Central memory CD8-positive, alpha-beta T cell (primary cell): ENCODE data around the gene PPP1R27.
A peak's percentile ranks its signal among the peaks of the same experiment; 100 is the strongest.

Source experiments
- ATAC-seq: fragments of 150-1000 bp; cut with Tn5 transposase; replicated peaks from 2 replicates; pipeline ENCODE4 v1.10.0; 2022; ENCODE audit warnings: mild to moderate bottlenecking, moderate FRiP score, moderate number of reproducible peaks; ENCODE audit not compliant: poor library complexity, severe bottlenecking; ENCODE audit errors: extremely low read depth
- DNase-seq, 2 donors: peaks; one replicate each; pipeline ENCODE4 v3.0.0; 2021; ENCODE audit warnings: low spot score in 2 of 2
- H3K27ac Mint-ChIP-seq: one replicate; pipeline ENCODE4 v1.8.0; 2022; ENCODE audit warnings: low read depth, mild to moderate bottlenecking, moderate library complexity, mixed read lengths
- H3K27me3 Mint-ChIP-seq: one replicate; pipeline ENCODE4 v1.8.0; 2022; ENCODE audit warnings: mixed read lengths
- H3K36me3 Mint-ChIP-seq: one replicate; pipeline ENCODE4 v1.8.0; 2022; ENCODE audit warnings: mild to moderate bottlenecking, moderate library complexity, mixed read lengths; ENCODE audit not compliant: insufficient read depth
- H3K4me1 Mint-ChIP-seq: one replicate; pipeline ENCODE4 v1.8.0; 2022; ENCODE audit warnings: mixed read lengths
- H3K4me3 Mint-ChIP-seq: one replicate; pipeline ENCODE4 v1.8.0; 2022; ENCODE audit warnings: mild to moderate bottlenecking, moderate library complexity, mixed read lengths
- H3K9me3 Mint-ChIP-seq: one replicate; pipeline ENCODE4 v1.8.0; 2022; ENCODE audit warnings: mixed read lengths

The PPP1R27 gene

GRCh38 chr17:81867170-81867990 is 32.5 kb upstream of the PPP1R27 start:
- H3K4me3 Mint-ChIP-seq: peak overlapping the region; percentile 62
- H3K9me3 Mint-ChIP-seq: no peaks in the 10 kb centered on the region
- ATAC-seq (no peak), DNase-seq (no peak)
- peaks cover 30% of the 10 kb centered on the region for H3K4me1 Mint-ChIP-seq
- H3K27me3 Mint-ChIP-seq: no peaks in the 10 kb centered on the region
- peak overlapping the region; percentile 70 for H3K27ac Mint-ChIP-seq
- peaks cover 64% of the 10 kb centered on the region for H3K36me3 Mint-ChIP-seq

- peaks cover 30% of the 10 kb centered on the region for H3K4me1 Mint-ChIP-seq
- peaks cover 58% of the 10 kb centered on the region for H3K36me3 Mint-ChIP-seq
- no peaks in the 10 kb centered on the region for H3K27me3 Mint-ChIP-seq
- peak overlapping the region; percentile 73 for H3K27ac Mint-ChIP-seq
- DNase-seq (no peak), ATAC-seq (no peak)
- no peaks in the 10 kb centered on the region for H3K9me3 Mint-ChIP-seq
- peak overlapping the region; percentile 62 for H3K4me3 Mint-ChIP-seq
Measured at GRCh38 chr17:81866440-81867169, 31.8 kb upstream of the PPP1R27 start.

- Mint-ChIP-seq H3K27me3 (no peaks in the 10 kb centered on the region), H3K4me1 (peaks cover 38% of the 10 kb centered on the region), H3K36me3 (peaks cover 59% of the 10 kb centered on the region), H3K9me3 (no peaks in the 10 kb centered on the region), H3K27ac (peak overlapping the region; percentile 73), H3K4me3 (peak overlapping the region; percentile 62)
- no peak for ATAC-seq
- DNase-seq: no peak
Measured at GRCh38 chr17:81865733-81866439, 31.0 kb upstream of the PPP1R27 start.

GRCh38 chr17:81865358-81865732 is 30.5 kb upstream of the PPP1R27 start:
- no peak for DNase-seq

GRCh38 chr17:81863833-81864768 is 29.3 kb upstream of the PPP1R27 start:
- H3K9me3 Mint-ChIP-seq: no peaks in the 10 kb centered on the region
- no peaks in the 10 kb centered on the region for H3K27me3 Mint-ChIP-seq
- peaks cover 34% of the 10 kb centered on the region for H3K4me1 Mint-ChIP-seq
- ATAC-seq (no peak), DNase-seq (no peak)
- H3K36me3 Mint-ChIP-seq: peaks cover 54% of the 10 kb centered on the region
- no peak overlapping the region for H3K4me3 Mint-ChIP-seq
- peak overlapping the region; percentile 53 for H3K27ac Mint-ChIP-seq

More at GRCh38 chr17:81865358-81865732, 30.5 kb upstream of the PPP1R27 start:
- H3K27ac Mint-ChIP-seq: peak overlapping the region; percentile 73
- H3K4me1 Mint-ChIP-seq: peaks cover 38% of the 10 kb centered on the region
- ATAC-seq: no peak
- no peaks in the 10 kb centered on the region for H3K27me3 Mint-ChIP-seq
- H3K9me3 Mint-ChIP-seq: no peaks in the 10 kb centered on the region
- H3K4me3 Mint-ChIP-seq: peak overlapping the region; percentile 34
- peaks cover 61% of the 10 kb centered on the region for H3K36me3 Mint-ChIP-seq

- Mint-ChIP-seq H3K4me1 (peaks cover 32% of the 10 kb centered on the region), H3K36me3 (peaks cover 49% of the 10 kb centered on the region), H3K4me3 (peak overlapping the region; percentile 56), H3K9me3 (no peaks in the 10 kb centered on the region), H3K27me3 (no peaks in the 10 kb centered on the region), H3K27ac (peak overlapping the region; percentile 63)
- ATAC-seq (no peak), DNase-seq (no peak)
Measured at GRCh38 chr17:81863123-81863675, 28.3 kb upstream of the PPP1R27 start.

GRCh38 chr17:81860756-81861568 is 26.1 kb upstream of the PPP1R27 start:
- Mint-ChIP-seq H3K4me1 (peaks cover 23% of the 10 kb centered on the region), H3K27me3 (no peaks in the 10 kb centered on the region), H3K4me3 (peak overlapping the region; percentile 87), H3K27ac (peak overlapping the region; percentile 93), H3K9me3 (no peaks in the 10 kb centered on the region), H3K36me3 (peaks cover 44% of the 10 kb centered on the region)
- peak; percentile 99 for DNase-seq
- ATAC-seq: peak; percentile 89

GRCh38 chr17:81859906-81860755 is 25.3 kb upstream of the PPP1R27 start, which contains the start of gene P4HB:
P4HB (minus strand) TSS chr17:81860535; CDS start chr17:81860471, 64 bp downstream.
- H3K27me3 Mint-ChIP-seq: no peaks in the 10 kb centered on the region
- DNase-seq (no peak), ATAC-seq (peak; percentile 20)
- H3K4me1 Mint-ChIP-seq: peaks cover 23% of the 10 kb centered on the region
- H3K36me3 Mint-ChIP-seq: peaks cover 46% of the 10 kb centered on the region
- H3K4me3 Mint-ChIP-seq: peak within 1 kb of the TSS; percentile 87
- H3K27ac Mint-ChIP-seq: peak within 1 kb of the TSS; percentile 93
- no peaks in the 10 kb centered on the region for H3K9me3 Mint-ChIP-seq

GRCh38 chr17:81858967-81859905 is 24.4 kb upstream of the PPP1R27 start:
- DNase-seq: no peak
- no peaks in the 10 kb centered on the region for H3K27me3 Mint-ChIP-seq
- peaks cover 23% of the 10 kb centered on the region for H3K4me1 Mint-ChIP-seq
- no peak for ATAC-seq
- H3K4me3 Mint-ChIP-seq: peak overlapping the region; percentile 87
- peak overlapping the region; percentile 93 for H3K27ac Mint-ChIP-seq
- peaks cover 46% of the 10 kb centered on the region for H3K36me3 Mint-ChIP-seq
- no peaks in the 10 kb centered on the region for H3K9me3 Mint-ChIP-seq
